ENCODE results near the gene STKLD1.
"Not testable (repeated sequence)": the region's sequence is repeated elsewhere in the genome, so short reads cannot be mapped to it uniquely, and the experiment has no call there.

The STKLD1 gene

DNA sequence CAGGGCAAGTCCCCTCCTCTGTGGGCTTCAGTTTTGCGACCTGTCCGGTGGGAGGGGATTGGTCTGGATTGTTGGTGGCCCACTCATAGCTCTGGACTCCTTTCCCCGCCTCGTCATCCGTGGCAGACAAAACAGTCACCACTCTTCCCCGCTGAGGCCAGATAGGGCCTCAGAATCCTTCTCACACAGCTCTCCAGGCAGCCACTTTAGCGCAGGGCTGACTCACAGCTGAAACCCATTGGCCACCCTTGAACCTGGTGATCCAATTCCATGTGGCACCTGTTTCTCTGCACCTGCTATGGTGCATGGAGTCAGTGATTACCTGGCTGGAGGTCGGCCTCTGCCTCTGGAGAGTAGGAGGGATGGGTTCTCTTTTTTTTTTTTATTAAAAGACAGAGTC lies 67.8 kb downstream of the STKLD1 start:
- no peak for DNase-seq (ENCODE audit: low read depth in 2 of 2)

DNA sequence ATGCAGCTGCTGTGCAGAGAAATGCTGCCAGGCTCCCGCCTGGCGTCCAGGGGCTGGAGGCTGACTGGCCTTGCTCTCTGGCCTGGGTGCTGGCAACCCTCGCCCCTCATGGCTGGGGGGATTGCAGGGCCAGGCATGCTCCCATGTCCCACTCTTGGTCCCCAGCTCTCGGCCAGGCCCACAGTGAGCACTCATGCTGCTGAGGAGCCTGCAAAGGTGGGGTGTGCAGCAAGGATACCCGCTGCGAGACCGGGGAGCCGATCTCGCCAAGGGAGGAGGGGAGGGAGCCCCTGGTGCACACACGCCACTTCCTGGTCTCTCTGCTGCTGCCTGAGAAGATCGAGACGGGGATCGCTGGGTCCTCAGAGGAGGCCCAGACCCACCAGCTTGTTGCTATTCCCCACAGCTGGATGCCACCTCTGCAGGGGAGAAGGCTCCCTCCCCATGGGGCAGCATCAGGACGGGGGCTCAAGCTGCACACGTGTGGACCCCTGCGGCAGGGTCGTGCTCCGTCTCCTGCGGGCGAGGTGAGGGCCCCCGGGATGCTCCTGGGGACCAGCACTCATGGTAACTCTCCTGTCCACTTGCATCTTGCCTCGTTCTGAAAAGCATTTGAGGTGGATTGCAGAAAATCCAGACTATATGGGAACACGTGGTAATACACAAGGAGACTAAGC lies 69.3 kb downstream of the STKLD1 start:
- DNase-seq (ENCODE audit: low read depth in 2 of 2), result no peak

DNA sequence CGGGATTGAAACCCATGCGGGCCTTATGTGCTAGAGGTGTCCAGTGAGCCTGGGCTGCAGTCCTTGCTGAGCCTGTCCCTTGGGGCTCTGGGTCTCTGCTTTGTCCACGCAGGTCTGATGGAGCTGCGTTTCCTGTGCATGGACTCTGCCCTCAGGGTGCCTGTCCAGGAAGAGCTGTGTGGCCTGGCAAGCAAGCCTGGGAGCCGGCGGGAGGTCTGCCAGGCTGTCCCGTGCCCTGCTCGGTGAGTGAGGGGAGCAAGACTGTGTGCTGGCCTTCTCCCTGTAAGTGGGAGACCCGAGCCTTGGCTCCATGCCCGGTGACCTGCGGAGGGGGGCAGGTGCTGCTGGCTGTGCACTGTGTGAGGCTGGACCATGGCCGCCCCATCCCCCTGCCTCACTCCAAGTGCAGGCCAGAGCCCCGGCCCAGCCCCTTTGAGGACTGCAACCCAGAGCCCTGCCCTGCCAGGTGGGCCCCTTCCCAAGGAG lies 72.4 kb downstream of the STKLD1 start:
- no peak for DNase-seq (ENCODE audit: low read depth in 2 of 2)

DNA sequence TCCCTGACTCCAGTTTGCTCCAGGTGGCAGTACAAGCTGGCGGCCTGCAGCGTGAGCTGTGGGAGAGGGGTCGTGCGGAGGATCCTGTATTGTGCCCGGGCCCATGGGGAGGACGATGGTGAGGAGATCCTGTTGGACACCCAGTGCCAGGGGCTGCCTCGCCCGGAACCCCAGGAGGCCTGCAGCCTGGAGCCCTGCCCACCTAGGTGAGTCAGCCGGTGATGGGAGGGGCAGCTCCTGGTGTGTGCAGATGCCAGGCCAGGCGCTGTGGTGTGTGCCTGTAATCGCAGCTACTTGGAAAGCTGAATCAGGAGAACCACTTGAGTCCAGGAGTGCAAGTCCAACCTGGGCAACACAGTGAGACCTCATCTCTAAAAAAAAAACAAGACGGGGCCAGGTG lies 73.6 kb downstream of the STKLD1 start:
- no peak for DNase-seq (ENCODE audit: low read depth in 2 of 2)

DNA sequence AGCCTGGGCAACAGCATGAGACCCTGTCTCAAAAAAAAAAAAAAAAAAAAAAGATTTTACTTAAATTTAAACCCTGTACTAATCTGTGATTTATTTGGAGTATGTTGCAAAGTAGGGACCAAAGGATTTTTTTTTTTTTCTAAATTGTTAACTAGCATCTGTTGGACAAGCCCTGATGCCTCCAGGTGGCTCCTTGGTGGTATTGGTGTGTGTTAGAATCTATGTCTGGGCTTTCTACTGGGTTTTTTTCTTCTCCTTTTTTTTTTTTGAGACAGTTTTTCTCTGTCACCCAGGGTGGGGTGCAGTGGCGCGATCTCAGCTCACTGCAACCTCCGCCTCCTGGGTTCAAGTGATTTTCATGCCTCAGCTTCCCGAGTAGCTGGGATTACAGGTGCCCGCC lies 75.7 kb downstream of the STKLD1 start:
- DNase-seq (ENCODE audit: low read depth in 2 of 2), result not testable (repeated sequence)

DNA sequence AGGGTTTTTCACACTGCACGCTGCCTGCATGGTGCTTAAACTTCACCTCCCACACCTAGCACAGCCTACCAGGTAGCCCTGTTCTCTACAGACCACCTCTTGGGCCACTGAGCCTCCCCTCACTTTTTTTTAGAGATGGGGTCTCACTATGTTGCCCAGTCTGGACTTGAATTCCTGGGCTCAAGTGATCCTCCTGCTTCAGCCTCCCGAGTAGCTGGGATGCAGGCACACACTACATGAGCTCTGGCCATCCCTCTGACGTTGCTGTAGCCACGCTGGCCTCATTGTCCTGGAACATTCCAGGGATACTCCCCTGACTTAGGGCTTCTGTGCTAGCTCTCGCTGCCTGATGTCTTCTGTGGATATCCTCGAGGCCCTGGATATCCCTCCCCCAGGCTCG lies 76.4 kb downstream of the STKLD1 start:
- no peak for DNase-seq (ENCODE audit: low read depth in 2 of 2)

DNA sequence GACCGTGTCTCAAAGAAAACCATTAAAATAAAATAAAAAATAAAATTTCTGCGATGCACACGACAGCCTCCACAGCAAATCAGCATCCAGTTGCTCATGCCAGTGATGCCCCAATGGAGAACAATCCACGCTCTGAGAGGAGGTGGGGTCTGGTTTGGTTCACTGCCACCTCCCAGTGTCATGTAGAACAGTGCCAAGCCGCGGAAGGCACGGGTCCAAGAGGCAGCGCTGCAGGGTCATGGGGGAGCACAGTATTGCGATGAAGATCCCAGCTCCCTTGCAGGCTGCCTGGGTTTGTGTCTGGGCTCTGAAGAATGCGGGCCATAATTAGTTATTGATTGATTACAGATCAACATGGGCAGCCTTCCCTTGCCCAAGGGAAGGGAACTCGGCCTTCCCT lies 77.5 kb downstream of the STKLD1 start:
- no peak for DNase-seq (ENCODE audit: low read depth in 2 of 2)

DNA sequence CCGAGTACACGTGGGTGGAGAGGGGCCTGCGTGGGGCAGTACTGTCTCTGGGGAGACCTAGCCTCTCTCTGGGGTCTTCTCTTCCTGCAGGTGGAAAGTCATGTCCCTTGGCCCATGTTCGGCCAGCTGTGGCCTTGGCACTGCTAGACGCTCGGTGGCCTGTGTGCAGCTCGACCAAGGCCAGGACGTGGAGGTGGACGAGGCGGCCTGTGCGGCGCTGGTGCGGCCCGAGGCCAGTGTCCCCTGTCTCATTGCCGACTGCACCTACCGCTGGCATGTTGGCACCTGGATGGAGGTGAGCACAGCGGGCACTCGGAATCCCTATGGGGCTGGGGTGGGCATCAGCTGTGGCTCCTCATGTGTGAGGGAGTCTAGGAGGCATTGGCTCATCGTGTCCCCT lies 78.2 kb downstream of the STKLD1 start:
- DNase-seq (ENCODE audit: low read depth in 2 of 2), result no peak

DNA sequence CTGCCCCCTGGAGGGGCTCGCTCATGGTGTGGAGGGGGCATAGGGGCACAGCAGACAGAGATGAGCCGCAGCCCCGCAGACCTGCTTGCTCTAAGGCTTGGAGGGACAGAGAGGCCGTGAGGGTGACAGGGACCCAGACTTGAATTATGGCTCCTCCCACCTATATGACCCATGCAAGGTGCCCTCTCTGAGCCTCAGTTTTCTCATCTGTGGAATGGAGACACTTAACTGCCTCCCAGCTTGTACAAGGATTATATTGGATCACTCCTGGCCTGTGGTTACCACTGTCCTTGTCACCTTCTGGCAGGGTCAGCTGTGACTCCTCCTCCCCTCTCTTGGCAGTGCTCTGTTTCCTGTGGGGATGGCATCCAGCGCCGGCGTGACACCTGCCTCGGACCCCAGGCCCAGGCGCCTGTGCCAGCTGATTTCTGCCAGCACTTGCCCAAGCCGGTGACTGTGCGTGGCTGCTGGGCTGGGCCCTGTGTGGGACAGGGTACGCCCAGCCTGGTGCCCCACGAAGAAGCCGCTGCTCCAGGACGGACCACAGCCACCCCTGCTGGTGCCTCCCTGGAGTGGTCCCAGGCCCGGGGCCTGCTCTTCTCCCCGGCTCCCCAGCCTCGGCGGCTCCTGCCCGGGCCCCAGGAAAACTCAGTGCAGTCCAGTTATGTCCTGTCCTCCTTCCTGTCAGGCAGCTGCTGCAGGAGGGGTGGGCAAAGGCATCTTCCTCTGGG lies 78.9 kb downstream of the STKLD1 start:
- no peak for DNase-seq (ENCODE audit: low read depth in 2 of 2)

Data from activated CD4-positive, alpha-beta T cell treated with anti-CD3 and anti-CD28 coated beads for 24 hours (primary cell).